HG02678 (cell line): Measurements from ENCODE around the gene NUDT22.

Experiments
- ATAC-seq: cut with Tn5 transposase; IDR thresholded peaks from one replicate; pipeline ENCODE4 v1.9.1; 2021; ENCODE audit warnings: mild to moderate bottlenecking, moderate library complexity; ENCODE audit not compliant: unreplicated experiment

Gene NUDT22

GRCh38 chr11:64241241-64241490 is 15.1 kb downstream of the NUDT22 start:
- peak; percentile 67 for ATAC-seq

- peak; percentile 65 for ATAC-seq
Measured at GRCh38 chr11:64241491-64242374, 15.7 kb downstream of the NUDT22 start.

GRCh38 chr11:64243236-64243854 is 17.3 kb downstream of the NUDT22 start:
- no peak for ATAC-seq

GRCh38 chr11:64244107-64244506 is 18.0 kb downstream of the NUDT22 start:
- ATAC-seq = no peak

- no peak for ATAC-seq
Measured at GRCh38 chr11:64244966-64245365, 18.9 kb downstream of the NUDT22 start.

GRCh38 chr11:64245401-64245796 is 19.3 kb downstream of the NUDT22 start:
- no peak for ATAC-seq

GRCh38 chr11:64245797-64246620 is 19.9 kb downstream of the NUDT22 start:
- ATAC-seq = no peak

GRCh38 chr11:64246621-64246870 is 20.5 kb downstream of the NUDT22 start:
- ATAC-seq = peak; percentile 17

GRCh38 chr11:64246871-64247728 is 21.0 kb downstream of the NUDT22 start, which contains the start of gene PPP1R14B:
PPP1R14B (minus strand) TSS chr11:64246943; CDS start chr11:64246673, 270 bp downstream.
- peak; percentile 47 for ATAC-seq

GRCh38 chr11:64247729-64248531 is 21.9 kb downstream of the NUDT22 start:
- no peak for ATAC-seq

- no peak for ATAC-seq
Measured at GRCh38 chr11:64248578-64248977, 22.5 kb downstream of the NUDT22 start.

GRCh38 chr11:64249038-64249437 is 23.0 kb downstream of the NUDT22 start:
- no peak for ATAC-seq

GRCh38 chr11:64249563-64250414 is 23.7 kb downstream of the NUDT22 start:
- ATAC-seq = no peak

GRCh38 chr11:64250415-64251015 is 24.4 kb downstream of the NUDT22 start:
- no peak for ATAC-seq

GRCh38 chr11:64251016-64251752 is 25.1 kb downstream of the NUDT22 start, which contains the start of gene PLCB3:
PLCB3 (plus strand) TSS chr11:64251530; CDS start chr11:64251650, 120 bp downstream.
- peak; percentile 41 for ATAC-seq

- ATAC-seq = no peak
Measured at GRCh38 chr11:64251753-64252002, 25.6 kb downstream of the NUDT22 start.

- no peak for ATAC-seq
Measured at GRCh38 chr11:64252003-64252872, 26.2 kb downstream of the NUDT22 start.
